ENCODE results near the gene RTP3. TPM values are rescaled to one million over a fixed set of nuclear protein-coding genes. Genes with fewer than 3 reads are reported as not detected.

RTP3 gene
- polyA plus RNA-seq (ENCODE audit: low read depth in 6 of 6), result not detected

- Mint-ChIP-seq H3K27ac (peak within 1 kb of the TSS in 2 of 6 donors; percentile 33 to 35), H3K36me3 (no peaks in the 10 kb centered on the region), H3K27me3 (peaks cover 10 to 24% (median 18%) of the 10 kb centered on the region in 3 donors), H3K4me1 (peaks cover 17 to 40% (median 23%) of the 10 kb centered on the region in 3 donors), H3K4me3 (peak within 1 kb of the TSS in 2 of 8 donors; percentile 29 to 56), H3K9me3 (no peaks in the 10 kb centered on the region)
- no peak for ATAC-seq (ENCODE audit: low read depth in 2 of 2)
- DNase-seq, result no peak
Measured at GRCh38 chr3:46497556-46498265, at the start of gene RTP3. RTP3 (plus strand) TSS chr3:46497976; CDS start chr3:46498063, 87 bp downstream.

- ATAC-seq (ENCODE audit: low read depth in 2 of 2) (no peak), DNase-seq (no peak)
- Mint-ChIP-seq H3K27me3 (peaks cover 4 to 23% (median 5%) of the 10 kb centered on the region in 3 donors), H3K4me3 (no peak overlapping the region), H3K9me3 (no peaks in the 10 kb centered on the region), H3K4me1 (peaks cover 0 to 2% (median 0%) of the 10 kb centered on the region in 3 donors), H3K27ac (peak overlapping the region in 1 of 6 donors; percentile 79), H3K36me3 (no peaks in the 10 kb centered on the region)
Measured at GRCh38 chr3:46448721-46449120, 49.1 kb upstream of the RTP3 start.

- Mint-ChIP-seq H3K27ac (peak overlapping the region in 1 of 6 donors; percentile 43), H3K4me1 (peaks cover 0 to 2% (median 0%) of the 10 kb centered on the region in 3 donors), H3K4me3 (no peak overlapping the region), H3K9me3 (no peaks in the 10 kb centered on the region), H3K27me3 (peaks cover 4 to 23% (median 5%) of the 10 kb centered on the region in 3 donors), H3K36me3 (no peaks in the 10 kb centered on the region)
- DNase-seq, result no peak
- ATAC-seq (ENCODE audit: low read depth in 2 of 2), result no peak
Measured at GRCh38 chr3:46449755-46450552, 47.8 kb upstream of the RTP3 start.

GRCh38 chr3:46453526-46454208 is 44.1 kb upstream of the RTP3 start:
- ATAC-seq (ENCODE audit: low read depth in 2 of 2) (no peak), DNase-seq (no peak)
- peaks cover 0 to 28% (median 5%) of the 10 kb centered on the region in 3 donors for H3K27me3 Mint-ChIP-seq
- no peaks in the 10 kb centered on the region for H3K9me3 Mint-ChIP-seq
- H3K4me1 Mint-ChIP-seq, result no peaks in the 10 kb centered on the region
- no peaks in the 10 kb centered on the region for H3K36me3 Mint-ChIP-seq
- H3K27ac Mint-ChIP-seq, result peak overlapping the region in 1 of 6 donors; percentile 60
- H3K4me3 Mint-ChIP-seq, result peak overlapping the region in 1 of 8 donors; percentile 10

- no peak for ATAC-seq (ENCODE audit: low read depth in 2 of 2)
- peaks cover under 1 to 26% (median 4%) of the 10 kb centered on the region in 3 donors for H3K27me3 Mint-ChIP-seq
- H3K4me3 Mint-ChIP-seq, result no peak overlapping the region
- no peak for DNase-seq
- no peaks in the 10 kb centered on the region for H3K4me1 Mint-ChIP-seq
- no peaks in the 10 kb centered on the region for H3K36me3 Mint-ChIP-seq
- H3K9me3 Mint-ChIP-seq, result no peaks in the 10 kb centered on the region
- no peak overlapping the region for H3K27ac Mint-ChIP-seq
Measured at GRCh38 chr3:46454209-46454595, 43.6 kb upstream of the RTP3 start.

- H3K4me1 Mint-ChIP-seq, result no peaks in the 10 kb centered on the region
- no peaks in the 10 kb centered on the region for H3K36me3 Mint-ChIP-seq
Measured at GRCh38 chr3:46454606-46455005, 43.2 kb upstream of the RTP3 start.

GRCh38 chr3:46455231-46456115 is 42.3 kb upstream of the RTP3 start:
- DNase-seq (no peak), ATAC-seq (ENCODE audit: low read depth in 2 of 2) (no peak)
- Mint-ChIP-seq H3K36me3 (peaks cover 0 to 4% of the 10 kb centered on the region in 2 donors), H3K4me1 (no peaks in the 10 kb centered on the region), H3K4me3 (no peak overlapping the region), H3K27me3 (peaks cover 8 to 38% (median 16%) of the 10 kb centered on the region in 3 donors), H3K9me3 (peaks cover 0 to 3% (median 0%) of the 10 kb centered on the region in 7 donors), H3K27ac (no peak overlapping the region)

More at GRCh38 chr3:46454606-46455005, 43.2 kb upstream of the RTP3 start:
- ATAC-seq (ENCODE audit: low read depth in 2 of 2) (no peak), DNase-seq (no peak)
- peaks cover 3 to 30% (median 7%) of the 10 kb centered on the region in 3 donors for H3K27me3 Mint-ChIP-seq
- H3K4me3 Mint-ChIP-seq, result no peak overlapping the region
- no peaks in the 10 kb centered on the region for H3K9me3 Mint-ChIP-seq
- peak overlapping the region in 1 of 6 donors; percentile 37 for H3K27ac Mint-ChIP-seq

- H3K27me3 Mint-ChIP-seq, result peaks cover 8 to 39% (median 18%) of the 10 kb centered on the region in 3 donors
- H3K36me3 Mint-ChIP-seq, result peaks cover 0 to 11% of the 10 kb centered on the region in 2 donors
- H3K4me3 Mint-ChIP-seq, result no peak overlapping the region
Measured at GRCh38 chr3:46456118-46456517, 41.7 kb upstream of the RTP3 start.

GRCh38 chr3:46460051-46460450 is 37.7 kb upstream of the RTP3 start:
- peaks cover 32 to 64% (median 36%) of the 10 kb centered on the region in 3 donors for H3K27me3 Mint-ChIP-seq

More at GRCh38 chr3:46456118-46456517, 41.7 kb upstream of the RTP3 start:
- DNase-seq (no peak), ATAC-seq (ENCODE audit: low read depth in 2 of 2) (no peak)
- Mint-ChIP-seq H3K4me1 (no peaks in the 10 kb centered on the region), H3K27ac (peak overlapping the region in 1 of 6 donors; percentile 38), H3K9me3 (peaks cover 0 to 8% (median 0%) of the 10 kb centered on the region in 7 donors)

GRCh38 chr3:46462111-46462510 is 35.7 kb upstream of the RTP3 start:
- Mint-ChIP-seq H3K4me1 (no peaks in the 10 kb centered on the region), H3K9me3 (peaks cover 0 to 12% (median 0%) of the 10 kb centered on the region in 7 donors), H3K27ac (no peak overlapping the region), H3K27me3 (peaks cover 50 to 72% (median 56%) of the 10 kb centered on the region in 3 donors), H3K36me3 (peaks cover 0 to 12% of the 10 kb centered on the region in 2 donors), H3K4me3 (no peak overlapping the region)
- DNase-seq (no peak), ATAC-seq (ENCODE audit: low read depth in 2 of 2) (no peak)

More at GRCh38 chr3:46460051-46460450, 37.7 kb upstream of the RTP3 start:
- DNase-seq, result no peak
- peaks cover 0 to 12% (median 0%) of the 10 kb centered on the region in 7 donors for H3K9me3 Mint-ChIP-seq
- no peak for ATAC-seq (ENCODE audit: low read depth in 2 of 2)
- H3K36me3 Mint-ChIP-seq, result peaks cover 0 to 12% of the 10 kb centered on the region in 2 donors
- no peak overlapping the region for H3K4me3 Mint-ChIP-seq
- H3K4me1 Mint-ChIP-seq, result no peaks in the 10 kb centered on the region
- H3K27ac Mint-ChIP-seq, result no peak overlapping the region

- no peak for DNase-seq
Measured at GRCh38 chr3:46462511-46462910, 35.3 kb upstream of the RTP3 start.

GRCh38 chr3:46463120-46463867 is 34.5 kb upstream of the RTP3 start:
- Mint-ChIP-seq H3K27ac (no peak overlapping the region), H3K4me3 (no peak overlapping the region), H3K27me3 (peaks cover 53 to 72% (median 56%) of the 10 kb centered on the region in 3 donors), H3K4me1 (no peaks in the 10 kb centered on the region), H3K36me3 (peaks cover 0 to 12% of the 10 kb centered on the region in 2 donors), H3K9me3 (peaks cover 0 to 12% (median 0%) of the 10 kb centered on the region in 7 donors)
- no peak for DNase-seq
- ATAC-seq (ENCODE audit: low read depth in 2 of 2), result no peak

More at GRCh38 chr3:46462511-46462910, 35.3 kb upstream of the RTP3 start:
- Mint-ChIP-seq H3K27me3 (peaks cover 53 to 72% (median 56%) of the 10 kb centered on the region in 3 donors), H3K4me3 (no peak overlapping the region), H3K27ac (no peak overlapping the region), H3K4me1 (no peaks in the 10 kb centered on the region), H3K36me3 (peaks cover 0 to 12% of the 10 kb centered on the region in 2 donors), H3K9me3 (peaks cover 0 to 12% (median 0%) of the 10 kb centered on the region in 7 donors)
- no peak for ATAC-seq (ENCODE audit: low read depth in 2 of 2)
